ENCODE data around the gene ACOXL. TPM values are rescaled to one million over a fixed set of nuclear protein-coding genes. Genes with fewer than 3 reads are reported as not detected.

The ACOXL gene
- total and polyA plus RNA-seq, 9 donors: 0.17 to 0.31 (median 0.23) TPM; not detected in 4

DNA sequence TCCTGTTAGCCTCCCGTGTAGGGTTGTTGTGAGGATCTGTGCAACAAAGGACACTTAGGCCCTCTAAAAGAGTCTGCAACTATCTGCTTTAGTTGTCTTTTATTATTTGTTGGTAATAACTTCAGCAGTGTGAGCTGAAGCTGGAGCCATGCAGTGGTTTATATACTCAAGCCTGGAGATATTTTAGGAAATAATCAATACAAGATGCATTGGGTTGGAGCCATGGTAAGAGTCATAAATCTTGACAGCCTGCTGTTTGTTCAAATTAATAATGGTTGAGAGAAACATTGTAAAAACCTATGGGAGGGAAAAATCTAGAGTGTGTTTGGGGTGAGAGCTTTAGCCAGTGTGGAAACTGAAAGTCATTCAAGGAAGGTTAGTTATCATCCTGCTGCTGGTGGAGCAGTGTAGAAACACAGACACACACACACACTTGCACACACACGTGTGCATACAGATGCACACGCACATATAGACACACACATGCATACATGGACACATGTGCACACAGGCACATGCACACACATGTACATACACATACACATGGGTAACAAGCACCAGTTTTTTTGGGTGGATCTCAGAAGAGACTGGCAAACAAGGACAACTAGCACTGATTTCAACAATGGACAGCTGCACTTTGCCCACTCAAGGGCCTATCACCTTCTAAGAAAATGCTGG, 51.0 kb downstream of the ACOXL start:
- no peaks in the 10 kb centered on the region for H3K36me3 ChIP-seq
- no peak overlapping the region for H3K4me3 ChIP-seq
- WGBS, 3 donors: 62 to 71% (median 66%) methylated on average over 3 of the region's 3 CpGs
- intact Hi-C loops (cut with DNase I): no loop called here
- no peak overlapping the region for H3K27ac ChIP-seq
- TF ChIP-seq, protein P1, sequence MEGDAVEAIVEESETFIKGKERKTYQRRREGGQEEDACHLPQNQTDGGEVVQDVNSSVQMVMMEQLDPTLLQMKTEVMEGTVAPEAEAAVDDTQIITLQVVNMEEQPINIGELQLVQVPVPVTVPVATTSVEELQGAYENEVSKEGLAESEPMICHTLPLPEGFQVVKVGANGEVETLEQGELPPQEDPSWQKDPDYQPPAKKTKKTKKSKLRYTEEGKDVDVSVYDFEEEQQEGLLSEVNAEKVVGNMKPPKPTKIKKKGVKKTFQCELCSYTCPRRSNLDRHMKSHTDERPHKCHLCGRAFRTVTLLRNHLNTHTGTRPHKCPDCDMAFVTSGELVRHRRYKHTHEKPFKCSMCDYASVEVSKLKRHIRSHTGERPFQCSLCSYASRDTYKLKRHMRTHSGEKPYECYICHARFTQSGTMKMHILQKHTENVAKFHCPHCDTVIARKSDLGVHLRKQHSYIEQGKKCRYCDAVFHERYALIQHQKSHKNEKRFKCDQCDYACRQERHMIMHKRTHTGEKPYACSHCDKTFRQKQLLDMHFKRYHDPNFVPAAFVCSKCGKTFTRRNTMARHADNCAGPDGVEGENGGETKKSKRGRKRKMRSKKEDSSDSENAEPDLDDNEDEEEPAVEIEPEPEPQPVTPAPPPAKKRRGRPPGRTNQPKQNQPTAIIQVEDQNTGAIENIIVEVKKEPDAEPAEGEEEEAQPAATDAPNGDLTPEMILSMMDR (IDR thresholded peaks at IDR 0.05): no peak
- no peaks in the 10 kb centered on the region for H3K27me3 ChIP-seq
- H3K9me3 ChIP-seq: no peaks in the 10 kb centered on the region
- no peaks in the 10 kb centered on the region for H3K4me1 ChIP-seq (ENCODE audit: insufficient read depth)
- no peak for DNase-seq

DNA sequence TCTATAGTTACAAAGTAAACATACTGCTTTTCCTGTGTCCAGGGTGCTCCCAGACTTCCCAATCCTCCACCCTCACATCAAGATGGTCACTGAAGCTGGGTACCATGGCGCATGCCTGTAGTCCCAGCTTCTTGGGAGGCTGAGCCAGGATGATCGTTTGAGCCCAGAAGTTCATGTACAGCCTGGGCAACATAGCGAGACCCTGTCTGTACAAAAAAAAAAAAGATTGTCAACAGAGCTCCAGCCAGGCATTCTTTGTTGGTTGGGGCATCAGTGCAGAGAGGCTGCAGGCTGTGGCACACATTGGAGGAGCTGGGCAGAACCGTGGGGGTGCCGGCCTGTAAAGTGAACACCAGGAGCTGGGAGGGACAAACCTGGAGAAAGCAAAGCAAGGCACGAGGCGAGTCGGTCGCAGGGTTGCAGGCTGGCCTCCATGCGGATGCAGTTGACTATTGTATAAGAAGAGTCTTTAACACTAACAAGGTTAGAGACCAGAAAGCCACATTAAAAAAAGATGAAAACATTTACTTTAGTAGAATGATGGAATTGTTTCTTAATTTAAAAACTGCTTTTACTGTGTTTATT, 51.8 kb downstream of the ACOXL start:
- H3K4me3 ChIP-seq: no peak overlapping the region
- H3K9me3 ChIP-seq: no peaks in the 10 kb centered on the region
- DNase-seq: no peak
- 75 to 86% (median 78%) methylated on average over 10 of the region's 10 CpGs for WGBS, 3 donors
- H3K27me3 ChIP-seq: no peaks in the 10 kb centered on the region
- TF ChIP-seq, protein P1 (IDR thresholded peaks at IDR 0.05): no peak
- TF ChIP-seq POLR2A (IDR thresholded peaks at IDR 0.05) (no peak), EP300 (IDR thresholded peaks at IDR 0.05) (no peak)
- no peaks in the 10 kb centered on the region for H3K36me3 ChIP-seq
- H3K4me1 ChIP-seq (ENCODE audit: insufficient read depth): no peaks in the 10 kb centered on the region
- no peak overlapping the region for H3K27ac ChIP-seq
- intact Hi-C loops (cut with DNase I): no loop called here

DNA sequence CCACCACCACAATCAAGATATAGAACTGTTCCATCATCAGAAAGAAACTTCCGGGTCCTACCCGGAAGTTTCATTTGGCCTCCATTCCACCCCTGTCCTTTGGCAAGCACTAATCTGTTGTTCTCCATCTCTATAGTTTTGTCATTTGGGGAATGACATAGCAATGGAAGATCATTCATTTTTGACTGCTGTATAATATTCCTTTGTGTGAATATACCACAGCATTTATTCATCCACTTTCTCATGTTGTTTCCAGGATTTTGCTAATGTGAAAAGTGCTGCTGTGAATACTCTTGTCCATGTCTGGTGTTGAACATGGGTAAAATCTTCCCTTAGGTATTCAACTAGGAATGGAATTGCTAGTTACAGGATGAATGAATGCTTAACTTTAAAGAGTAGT, 53.1 kb downstream of the ACOXL start:
- no peaks in the 10 kb centered on the region for H3K4me1 ChIP-seq (ENCODE audit: insufficient read depth)
- H3K9me3 ChIP-seq: no peaks in the 10 kb centered on the region
- H3K27me3 ChIP-seq: no peaks in the 10 kb centered on the region
- H3K36me3 ChIP-seq: no peaks in the 10 kb centered on the region
- TF ChIP-seq EP300 (IDR thresholded peaks at IDR 0.05) (no peak), POLR2A (IDR thresholded peaks at IDR 0.05) (no peak)
- TF ChIP-seq, protein P1 (IDR thresholded peaks at IDR 0.05): no peak
- H3K4me3 ChIP-seq: no peak overlapping the region
- no peak overlapping the region for H3K27ac ChIP-seq
- intact Hi-C loops (cut with DNase I): no loop called here
- WGBS, 3 donors: 95 to 96% (median 96%) methylated on average over 2 of the region's 2 CpGs
- no peak for DNase-seq

GRCh38 chr2:110788976-110789375, 56.6 kb downstream of the ACOXL start:
- DNase-seq: no peak
- Histone ChIP-seq H3K36me3 (no peaks in the 10 kb centered on the region), H3K9me3 (no peaks in the 10 kb centered on the region), H3K4me3 (no peak overlapping the region), H3K4me1 (ENCODE audit: insufficient read depth) (no peaks in the 10 kb centered on the region), H3K27me3 (no peaks in the 10 kb centered on the region), H3K27ac (no peak overlapping the region)
- intact Hi-C loops (cut with DNase I): no loop called here
- WGBS, 3 donors: 58 to 71% (median 69%) methylated on average over 2 of the region's 2 CpGs
- TF ChIP-seq, protein P1 (IDR thresholded peaks at IDR 0.05): no peak
- TF ChIP-seq POLR2A (IDR thresholded peaks at IDR 0.05) (no peak), EP300 (IDR thresholded peaks at IDR 0.05) (no peak)

Measured in ovary (tissue), 9 donors.